ENCODE results near the gene KNDC1.

The KNDC1 gene

GRCh38 chr10:133200621-133201031, 40.6 kb downstream of the KNDC1 start:
- no peaks in the 10 kb centered on the region for H3K4me1 ChIP-seq (ENCODE audit: insufficient read depth, low read length)
- H3K9ac ChIP-seq (ENCODE audit: low read depth, low read length): no peak overlapping the region
- H3K36me3 ChIP-seq (ENCODE audit: insufficient read depth, low read length): no peaks in the 10 kb centered on the region
- no peaks in the 10 kb centered on the region for H3K9me3 ChIP-seq (ENCODE audit: control insufficient read depth, insufficient read depth, low read length)

- Histone ChIP-seq H3K9me3 (ENCODE audit: control insufficient read depth, insufficient read depth, low read length) (no peaks in the 10 kb centered on the region), H3K36me3 (ENCODE audit: insufficient read depth, low read length) (no peaks in the 10 kb centered on the region), H3K9ac (ENCODE audit: low read depth, low read length) (no peak overlapping the region), H3K4me1 (ENCODE audit: insufficient read depth, low read length) (no peaks in the 10 kb centered on the region)
Measured at GRCh38 chr10:133201151-133201947, 41.3 kb downstream of the KNDC1 start.

GRCh38 chr10:133201948-133202725, 42.1 kb downstream of the KNDC1 start:
- Histone ChIP-seq H3K36me3 (ENCODE audit: insufficient read depth, low read length) (no peaks in the 10 kb centered on the region), H3K9me3 (ENCODE audit: control insufficient read depth, insufficient read depth, low read length) (no peaks in the 10 kb centered on the region), H3K4me1 (ENCODE audit: insufficient read depth, low read length) (no peaks in the 10 kb centered on the region), H3K9ac (ENCODE audit: low read depth, low read length) (no peak overlapping the region)

- no peak overlapping the region for H3K9ac ChIP-seq (ENCODE audit: low read depth, low read length)
- no peaks in the 10 kb centered on the region for H3K9me3 ChIP-seq (ENCODE audit: control insufficient read depth, insufficient read depth, low read length)
- H3K36me3 ChIP-seq (ENCODE audit: insufficient read depth, low read length): no peaks in the 10 kb centered on the region
- no peaks in the 10 kb centered on the region for H3K4me1 ChIP-seq (ENCODE audit: insufficient read depth, low read length)
Measured at GRCh38 chr10:133202778-133203651, 43.0 kb downstream of the KNDC1 start.

- no peaks in the 10 kb centered on the region for H3K9me3 ChIP-seq (ENCODE audit: control insufficient read depth, insufficient read depth, low read length)
- H3K4me1 ChIP-seq (ENCODE audit: insufficient read depth, low read length): no peaks in the 10 kb centered on the region
- no peaks in the 10 kb centered on the region for H3K36me3 ChIP-seq (ENCODE audit: insufficient read depth, low read length)
- H3K9ac ChIP-seq (ENCODE audit: low read depth, low read length): no peak overlapping the region
Measured at GRCh38 chr10:133203652-133204195, 43.7 kb downstream of the KNDC1 start.

GRCh38 chr10:133204226-133205015, 44.4 kb downstream of the KNDC1 start:
- H3K9me3 ChIP-seq (ENCODE audit: control insufficient read depth, insufficient read depth, low read length): no peaks in the 10 kb centered on the region
- H3K36me3 ChIP-seq (ENCODE audit: insufficient read depth, low read length): no peaks in the 10 kb centered on the region
- no peaks in the 10 kb centered on the region for H3K4me1 ChIP-seq (ENCODE audit: insufficient read depth, low read length)
- H3K9ac ChIP-seq (ENCODE audit: low read depth, low read length): no peak overlapping the region

- Histone ChIP-seq H3K4me1 (ENCODE audit: insufficient read depth, low read length) (no peaks in the 10 kb centered on the region), H3K9ac (ENCODE audit: low read depth, low read length) (no peak overlapping the region), H3K9me3 (ENCODE audit: control insufficient read depth, insufficient read depth, low read length) (no peaks in the 10 kb centered on the region), H3K36me3 (ENCODE audit: insufficient read depth, low read length) (no peaks in the 10 kb centered on the region)
Measured at GRCh38 chr10:133205146-133205545, 45.1 kb downstream of the KNDC1 start.

- Histone ChIP-seq H3K9ac (ENCODE audit: low read depth, low read length) (no peak overlapping the region), H3K4me1 (ENCODE audit: insufficient read depth, low read length) (no peaks in the 10 kb centered on the region), H3K9me3 (ENCODE audit: control insufficient read depth, insufficient read depth, low read length) (no peaks in the 10 kb centered on the region), H3K36me3 (ENCODE audit: insufficient read depth, low read length) (no peaks in the 10 kb centered on the region)
Measured at GRCh38 chr10:133206356-133207040, 46.5 kb downstream of the KNDC1 start.

- Histone ChIP-seq H3K36me3 (ENCODE audit: insufficient read depth, low read length) (no peaks in the 10 kb centered on the region), H3K9ac (ENCODE audit: low read depth, low read length) (no peak overlapping the region), H3K4me1 (ENCODE audit: insufficient read depth, low read length) (no peaks in the 10 kb centered on the region), H3K9me3 (ENCODE audit: control insufficient read depth, insufficient read depth, low read length) (no peaks in the 10 kb centered on the region)
Measured at GRCh38 chr10:133207041-133207600, 47.1 kb downstream of the KNDC1 start.

GRCh38 chr10:133207627-133208026, 47.6 kb downstream of the KNDC1 start:
- H3K4me1 ChIP-seq (ENCODE audit: insufficient read depth, low read length): no peaks in the 10 kb centered on the region
- H3K9ac ChIP-seq (ENCODE audit: low read depth, low read length): no peak overlapping the region
- no peaks in the 10 kb centered on the region for H3K9me3 ChIP-seq (ENCODE audit: control insufficient read depth, insufficient read depth, low read length)
- H3K36me3 ChIP-seq (ENCODE audit: insufficient read depth, low read length): no peaks in the 10 kb centered on the region

GRCh38 chr10:133208466-133208865, 48.4 kb downstream of the KNDC1 start:
- no peaks in the 10 kb centered on the region for H3K9me3 ChIP-seq (ENCODE audit: control insufficient read depth, insufficient read depth, low read length)
- no peaks in the 10 kb centered on the region for H3K36me3 ChIP-seq (ENCODE audit: insufficient read depth, low read length)
- no peaks in the 10 kb centered on the region for H3K4me1 ChIP-seq (ENCODE audit: insufficient read depth, low read length)
- no peak overlapping the region for H3K9ac ChIP-seq (ENCODE audit: low read depth, low read length)

GRCh38 chr10:133209117-133209516, 49.1 kb downstream of the KNDC1 start:
- Histone ChIP-seq H3K9ac (ENCODE audit: low read depth, low read length) (no peak overlapping the region), H3K9me3 (ENCODE audit: control insufficient read depth, insufficient read depth, low read length) (no peaks in the 10 kb centered on the region), H3K36me3 (ENCODE audit: insufficient read depth, low read length) (no peaks in the 10 kb centered on the region), H3K4me1 (ENCODE audit: insufficient read depth, low read length) (no peaks in the 10 kb centered on the region)

- Histone ChIP-seq H3K4me1 (ENCODE audit: insufficient read depth, low read length) (no peaks in the 10 kb centered on the region), H3K36me3 (ENCODE audit: insufficient read depth, low read length) (no peaks in the 10 kb centered on the region), H3K9me3 (ENCODE audit: control insufficient read depth, insufficient read depth, low read length) (no peaks in the 10 kb centered on the region), H3K9ac (ENCODE audit: low read depth, low read length) (no peak overlapping the region)
Measured at GRCh38 chr10:133209641-133210040, 49.6 kb downstream of the KNDC1 start.
